Kidney (tissue), 14 donors: ENCODE data around the gene MAP3K5. TPM values are rescaled to one million over a fixed set of nuclear protein-coding genes. Genes with fewer than 3 reads are reported as not detected.

ENCODE experiments used
- DNase-seq, 5 donors: peaks; one replicate each; pipeline ENCODE4 v3.0.0-alpha.2; 2013 to 2020
- FAIRE-seq: peaks from 2 replicates; lab custom pipeline; 2012; peaks lifted over from hg19 to GRCh38; lab: Jason Lieb, UNC
- H3K27ac ChIP-seq, 2 donors: one replicate each; pipeline ENCODE4 v1.7.0; 2013; ENCODE audit warnings: low read depth in 2 of 2, low read length in 2 of 2, inconsistent platforms in 1 of 2
- H3K27me3 ChIP-seq: one replicate; pipeline ENCODE4 v1.7.1; 2013; ENCODE audit warnings: low read length, inconsistent platforms; ENCODE audit not compliant: control insufficient read depth, insufficient read depth
- H3K36me3 ChIP-seq, 3 donors: one replicate each; pipeline versions ENCODE4 v1.7.0 to v1.7.1; 2013; ENCODE audit warnings: low read length in 3 of 3, control low read depth in 1 of 3, inconsistent platforms in 1 of 3; ENCODE audit not compliant: insufficient read depth in 3 of 3, control insufficient read depth in 2 of 3
- H3K4me1 ChIP-seq, 3 donors: one replicate each; pipeline versions ENCODE4 v1.7.0 to v1.7.1; 2013; ENCODE audit warnings: low read length in 3 of 3, inconsistent platforms in 1 of 3, low read depth in 1 of 3; ENCODE audit not compliant: control insufficient read depth in 2 of 3, insufficient read depth in 2 of 3
- H3K4me3 ChIP-seq, 3 donors: one replicate each; pipeline versions ENCODE4 v1.7.0 to v1.8.1; 2013; ENCODE audit warnings: low read length in 3 of 3, control low read depth in 1 of 3, inconsistent platforms in 1 of 3
- H3K9ac ChIP-seq, 3 donors: one replicate each; pipeline versions ENCODE4 v1.7.0 to v1.7.1; 2013; ENCODE audit warnings: low read length in 3 of 3, control low read depth in 1 of 3, inconsistent platforms in 1 of 3
- H3K9me3 ChIP-seq, 3 donors: one replicate each; pipeline versions ENCODE4 v1.7.0 to v1.7.1; 2013; ENCODE audit warnings: low read length in 3 of 3, control low read depth in 1 of 3, inconsistent platforms in 1 of 3; ENCODE audit not compliant: control insufficient read depth in 2 of 3, insufficient read depth in 1 of 3
- CTCF ChIP-seq: IDR thresholded peaks from 3 replicates; pipeline ENCODE4 v1.5.1; 2012; ENCODE audit warnings: mild to moderate bottlenecking, moderate library complexity, borderline replicate concordance; ENCODE audit not compliant: insufficient read depth; ENCODE audit errors: extremely low read depth
- intact Hi-C: fragments of 100-400 bp; cut with DNase I; formaldehyde crosslinking; loops from one replicate; pipeline ENCODE4 v1.11.1; 2022
- polyA plus RNA-seq: library from polyadenylated mRNA; stranded (reverse); fragments of 350-450 nt; fragmentation: Illumina TruSeq; extraction: RNeasy Lipid Tissue Mini Kit (QIAGEN cat#74804); gene quantifications from one replicate; pipeline ENCODE4 v1.2.3, GENCODE V29; 2014; ENCODE audit warnings: low read depth, low replicate concordance; ENCODE audit not compliant: insufficient read depth
- total RNA-seq: library from RNA; stranded (reverse); fragmentation: NEBNext Ultra II Directional; extraction: Animal tissue kit (Norgen Biotek cat#: 25700); gene quantifications from one replicate; pipeline ENCODE4 v1.2.1, GENCODE V29; 2021
- donor health status: control.
- donor health status: control.
- donor health status: control.
- donor health status: control.
- donor health status: control.
- donor health status: DM: yes; HTN: yes; CAD: no.
- donor health status: Normal renal cell carcinoma (clear cell type).

MAP3K5 gene
- total and polyA plus RNA-seq, 2 donors from 2014 or later = 5.9 to 32.9 TPM

GRCh38 chr6:136769124-136769523 lies 23.2 kb downstream of the MAP3K5 start:
- DNase-seq = no peak
- intact Hi-C loops = no loop called here
- Histone ChIP-seq H3K27me3 (no peaks in the 10 kb centered on the region), H3K9ac (no peak overlapping the region), H3K4me3 (no peak overlapping the region), H3K4me1 (peaks cover 0 to 25% (median 15%) of the 10 kb centered on the region in 3 donors), H3K36me3 (no peaks in the 10 kb centered on the region), H3K9me3 (no peaks in the 10 kb centered on the region), H3K27ac (no peak overlapping the region)
- FAIRE-seq = no peak
- TF ChIP-seq CTCF = no peak

GRCh38 chr6:136767570-136768309 lies 24.5 kb downstream of the MAP3K5 start:
- TF ChIP-seq CTCF = no peak
- Histone ChIP-seq H3K9me3 (no peaks in the 10 kb centered on the region), H3K27ac (no peak overlapping the region), H3K27me3 (no peaks in the 10 kb centered on the region), H3K36me3 (no peaks in the 10 kb centered on the region), H3K4me3 (no peak overlapping the region), H3K9ac (no peak overlapping the region), H3K4me1 (peaks cover 0 to 16% (median 15%) of the 10 kb centered on the region in 3 donors)
- intact Hi-C loops = no loop called here
- FAIRE-seq = no peak
- no peak for DNase-seq

GRCh38 chr6:136767103-136767502 lies 25.2 kb downstream of the MAP3K5 start:
- no peak for FAIRE-seq
- Histone ChIP-seq H3K36me3 (no peaks in the 10 kb centered on the region), H3K27ac (no peak overlapping the region), H3K27me3 (no peaks in the 10 kb centered on the region), H3K4me1 (peaks cover 0 to 16% (median 16%) of the 10 kb centered on the region in 3 donors), H3K4me3 (no peak overlapping the region), H3K9ac (no peak overlapping the region), H3K9me3 (no peaks in the 10 kb centered on the region)
- no peak for DNase-seq
- intact Hi-C loops = no loop called here
- TF ChIP-seq CTCF = no peak
